ENCODE data around the gene GTF2H4.

The GTF2H4 gene

DNA sequence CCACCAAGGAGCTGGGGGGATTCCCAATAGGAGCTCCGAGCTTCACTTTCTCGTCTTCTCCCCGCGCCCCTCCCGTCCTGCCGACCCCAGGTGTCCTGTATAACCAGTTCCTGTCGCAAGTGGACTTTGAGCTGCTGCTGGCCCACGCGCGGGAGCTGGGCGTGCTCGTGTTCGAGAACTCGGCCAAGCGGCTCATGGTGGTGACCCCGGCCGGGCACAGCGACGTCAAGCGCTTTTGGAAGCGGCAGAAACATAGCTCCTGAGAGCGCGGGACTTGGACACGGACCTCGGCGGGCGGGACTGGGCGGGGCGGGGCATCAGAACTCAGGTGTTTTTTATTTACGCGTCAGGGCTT lies 5.7 kb downstream of the GTF2H4 start:
- TF ChIP-seq YY1 (IDR thresholded peaks at IDR 0.05; ENCODE audit: insufficient read depth, insufficient read length) (no peak), ZNF274 (IDR thresholded peaks at IDR 0.05; ENCODE audit: low read depth, low read length) (no peak), SUZ12 (IDR thresholded peaks at IDR 0.05; ENCODE audit: extremely low read depth, insufficient read depth, insufficient read length) (no peak)
- Histone ChIP-seq H3K4me3 (ENCODE audit: insufficient read length, low read depth) (no peak overlapping the region), H3K27me3 (ENCODE audit: insufficient read depth, insufficient read length) (no peaks in the 10 kb centered on the region), H3K4me1 (ENCODE audit: insufficient read depth, insufficient read length) (peaks cover 6% of the 10 kb centered on the region), H3K9me3 (ENCODE audit: insufficient read depth, low read length) (no peaks in the 10 kb centered on the region), H3K9ac (ENCODE audit: insufficient read length, low read depth) (peak overlapping the region; percentile 32), H3K36me3 (ENCODE audit: insufficient read depth, insufficient read length, low read length) (peaks cover 76% of the 10 kb centered on the region)
- no peak for DNase-seq (ENCODE audit: low read depth, low spot score)

GRCh38 chr6:30914076-30914853 lies 6.3 kb downstream of the GTF2H4 start, which contains the start of gene VARS2:
Gene VARS2, plus strand, starts transcription at chr6:30914238. Its CDS starts 599 bp downstream, at chr6:30914837.
- no peak for TF ChIP-seq SUZ12 (IDR thresholded peaks at IDR 0.05; ENCODE audit: extremely low read depth, insufficient read depth, insufficient read length)
- no peak for TF ChIP-seq ZNF274 (IDR thresholded peaks at IDR 0.05; ENCODE audit: low read depth, low read length)
- TF ChIP-seq YY1 (IDR thresholded peaks at IDR 0.05; ENCODE audit: insufficient read depth, insufficient read length): no peak
- Histone ChIP-seq H3K4me3 (ENCODE audit: insufficient read length, low read depth) (peak within 1 kb of the TSS; percentile 56), H3K36me3 (ENCODE audit: insufficient read depth, insufficient read length, low read length) (peaks cover 72% of the 10 kb centered on the region), H3K9me3 (ENCODE audit: insufficient read depth, low read length) (no peaks in the 10 kb centered on the region), H3K27me3 (ENCODE audit: insufficient read depth, insufficient read length) (no peaks in the 10 kb centered on the region), H3K9ac (ENCODE audit: insufficient read length, low read depth) (peak within 1 kb of the TSS; percentile 81), H3K4me1 (ENCODE audit: insufficient read depth, insufficient read length) (peaks cover 2% of the 10 kb centered on the region)
- peak; percentile 42 for DNase-seq (ENCODE audit: low read depth, low spot score)

DNA sequence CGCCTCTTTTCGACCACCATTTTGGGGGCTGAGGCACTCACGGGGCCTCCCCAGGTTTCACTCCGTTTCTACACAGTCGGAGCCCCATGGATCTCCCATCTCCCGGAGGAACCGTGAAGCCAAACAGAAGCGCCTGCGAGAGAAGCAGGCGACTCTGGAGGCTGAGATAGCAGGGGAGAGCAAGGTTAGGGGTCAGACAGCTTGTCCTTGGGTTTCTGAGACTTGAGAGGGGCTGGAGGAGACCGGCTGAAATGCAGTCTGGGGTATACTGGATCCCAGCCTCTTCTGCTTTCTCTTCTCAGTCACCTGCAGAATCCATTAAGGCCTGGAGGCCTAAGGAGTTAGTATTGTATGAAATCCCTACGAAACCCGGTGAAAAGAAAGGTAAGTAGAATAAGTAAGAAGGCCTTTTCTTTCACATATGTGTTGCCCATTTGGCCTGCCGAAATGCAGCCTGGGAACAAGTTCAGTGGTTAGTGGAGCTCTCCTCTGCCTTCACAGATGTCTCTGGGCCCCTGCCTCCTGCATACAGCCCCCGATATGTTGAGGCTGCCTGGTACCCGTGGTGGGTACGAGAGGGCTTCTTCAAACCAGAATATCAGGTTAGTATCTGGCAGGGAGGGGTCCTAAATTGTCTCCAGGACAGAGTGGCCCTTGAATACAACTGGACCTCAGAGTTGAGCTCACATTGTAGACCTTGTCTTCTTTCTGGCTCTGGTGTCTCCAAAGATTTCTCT lies 7.0 kb downstream of the GTF2H4 start:
- H3K36me3 ChIP-seq (ENCODE audit: insufficient read depth, insufficient read length, low read length): peaks cover 71% of the 10 kb centered on the region
- no peaks in the 10 kb centered on the region for H3K9me3 ChIP-seq (ENCODE audit: insufficient read depth, low read length)
- H3K9ac ChIP-seq (ENCODE audit: insufficient read length, low read depth): peak overlapping the region; percentile 81
- TF ChIP-seq SUZ12 (IDR thresholded peaks at IDR 0.05; ENCODE audit: extremely low read depth, insufficient read depth, insufficient read length) (no peak), YY1 (IDR thresholded peaks at IDR 0.05; ENCODE audit: insufficient read depth, insufficient read length) (no peak), ZNF274 (IDR thresholded peaks at IDR 0.05; ENCODE audit: low read depth, low read length) (no peak)
- H3K4me3 ChIP-seq (ENCODE audit: insufficient read length, low read depth): peak overlapping the region; percentile 56
- DNase-seq (ENCODE audit: low read depth, low spot score): no peak
- no peaks in the 10 kb centered on the region for H3K27me3 ChIP-seq (ENCODE audit: insufficient read depth, insufficient read length)
- H3K4me1 ChIP-seq (ENCODE audit: insufficient read depth, insufficient read length): peaks cover 2% of the 10 kb centered on the region

DNA sequence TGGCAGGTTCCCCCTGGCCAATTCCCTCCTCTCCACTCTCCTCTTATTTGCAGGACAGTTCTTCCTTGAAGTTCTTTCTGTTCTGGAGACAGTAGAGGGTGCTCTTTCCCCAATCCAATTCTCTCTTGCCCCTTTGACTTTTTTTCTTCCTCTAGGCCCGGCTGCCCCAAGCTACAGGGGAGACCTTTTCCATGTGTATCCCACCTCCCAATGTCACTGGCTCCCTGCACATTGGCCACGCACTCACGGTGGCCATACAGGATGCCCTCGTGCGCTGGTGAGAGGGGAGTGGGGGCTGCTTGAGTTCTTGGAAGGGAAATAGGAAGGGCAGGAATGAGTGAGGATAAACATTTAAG lies 7.6 kb downstream of the GTF2H4 start:
- DNase-seq (ENCODE audit: low read depth, low spot score): peak; percentile 62
- no peak overlapping the region for H3K4me3 ChIP-seq (ENCODE audit: insufficient read length, low read depth)
- H3K36me3 ChIP-seq (ENCODE audit: insufficient read depth, insufficient read length, low read length): peaks cover 71% of the 10 kb centered on the region
- H3K27me3 ChIP-seq (ENCODE audit: insufficient read depth, insufficient read length): no peaks in the 10 kb centered on the region
- TF ChIP-seq YY1 (IDR thresholded peaks at IDR 0.05; ENCODE audit: insufficient read depth, insufficient read length): no peak
- peak overlapping the region; percentile 51 for H3K9ac ChIP-seq (ENCODE audit: insufficient read length, low read depth)
- H3K9me3 ChIP-seq (ENCODE audit: insufficient read depth, low read length): no peaks in the 10 kb centered on the region
- H3K4me1 ChIP-seq (ENCODE audit: insufficient read depth, insufficient read length): peaks cover 2% of the 10 kb centered on the region

DNA sequence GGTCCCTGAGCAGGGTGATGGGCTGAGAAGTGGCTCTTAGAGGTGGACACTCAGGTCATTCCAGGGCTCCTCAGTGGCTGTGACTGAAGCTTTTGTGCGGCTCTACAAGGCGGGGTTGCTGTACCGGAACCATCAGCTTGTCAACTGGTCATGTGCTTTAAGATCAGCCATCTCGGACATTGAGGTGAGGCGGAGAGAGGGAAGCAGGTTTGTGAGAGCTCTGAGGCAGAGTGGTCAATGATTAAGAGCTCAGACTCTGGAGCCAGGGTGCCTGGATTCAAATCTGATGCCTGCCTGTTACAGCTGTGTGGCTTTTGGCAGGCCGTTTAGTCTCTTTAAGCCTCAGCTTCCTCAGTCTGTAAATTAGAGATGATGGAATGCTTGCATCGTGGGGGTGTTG lies 9.0 kb downstream of the GTF2H4 start:
- Histone ChIP-seq H3K36me3 (ENCODE audit: insufficient read depth, insufficient read length, low read length) (peaks cover 70% of the 10 kb centered on the region), H3K4me1 (ENCODE audit: insufficient read depth, insufficient read length) (peaks cover 2% of the 10 kb centered on the region), H3K9me3 (ENCODE audit: insufficient read depth, low read length) (no peaks in the 10 kb centered on the region), H3K9ac (ENCODE audit: insufficient read length, low read depth) (no peak overlapping the region), H3K4me3 (ENCODE audit: insufficient read length, low read depth) (no peak overlapping the region), H3K27me3 (ENCODE audit: insufficient read depth, insufficient read length) (no peaks in the 10 kb centered on the region)
- DNase-seq (ENCODE audit: low read depth, low spot score): no peak
- TF ChIP-seq YY1 (IDR thresholded peaks at IDR 0.05; ENCODE audit: insufficient read depth, insufficient read length) (no peak), SUZ12 (IDR thresholded peaks at IDR 0.05; ENCODE audit: extremely low read depth, insufficient read depth, insufficient read length) (no peak), ZNF274 (IDR thresholded peaks at IDR 0.05; ENCODE audit: low read depth, low read length) (no peak)

- peaks cover 70% of the 10 kb centered on the region for H3K36me3 ChIP-seq (ENCODE audit: insufficient read depth, insufficient read length, low read length)
Measured at GRCh38 chr6:30917487-30917886, 9.5 kb downstream of the GTF2H4 start.

GRCh38 chr6:30918670-30919069 lies 10.7 kb downstream of the GTF2H4 start:
- no peak overlapping the region for H3K4me3 ChIP-seq (ENCODE audit: insufficient read length, low read depth)
- DNase-seq (ENCODE audit: low read depth, low spot score): no peak
- H3K27me3 ChIP-seq (ENCODE audit: insufficient read depth, insufficient read length): no peaks in the 10 kb centered on the region
- TF ChIP-seq SUZ12 (IDR thresholded peaks at IDR 0.05; ENCODE audit: extremely low read depth, insufficient read depth, insufficient read length) (no peak), ZNF274 (IDR thresholded peaks at IDR 0.05; ENCODE audit: low read depth, low read length) (no peak), YY1 (IDR thresholded peaks at IDR 0.05; ENCODE audit: insufficient read depth, insufficient read length) (no peak)
- H3K4me1 ChIP-seq (ENCODE audit: insufficient read depth, insufficient read length): peaks cover 7% of the 10 kb centered on the region
- peaks cover 70% of the 10 kb centered on the region for H3K36me3 ChIP-seq (ENCODE audit: insufficient read depth, insufficient read length, low read length)
- H3K9me3 ChIP-seq (ENCODE audit: insufficient read depth, low read length): no peaks in the 10 kb centered on the region
- H3K9ac ChIP-seq (ENCODE audit: insufficient read length, low read depth): no peak overlapping the region

More at GRCh38 chr6:30917487-30917886, 9.5 kb downstream of the GTF2H4 start:
- H3K4me3 ChIP-seq (ENCODE audit: insufficient read length, low read depth): no peak overlapping the region
- no peaks in the 10 kb centered on the region for H3K27me3 ChIP-seq (ENCODE audit: insufficient read depth, insufficient read length)
- DNase-seq (ENCODE audit: low read depth, low spot score): no peak
- H3K4me1 ChIP-seq (ENCODE audit: insufficient read depth, insufficient read length): peaks cover 4% of the 10 kb centered on the region
- TF ChIP-seq ZNF274 (IDR thresholded peaks at IDR 0.05; ENCODE audit: low read depth, low read length) (no peak), YY1 (IDR thresholded peaks at IDR 0.05; ENCODE audit: insufficient read depth, insufficient read length) (no peak), SUZ12 (IDR thresholded peaks at IDR 0.05; ENCODE audit: extremely low read depth, insufficient read depth, insufficient read length) (no peak)
- no peak overlapping the region for H3K9ac ChIP-seq (ENCODE audit: insufficient read length, low read depth)
- no peaks in the 10 kb centered on the region for H3K9me3 ChIP-seq (ENCODE audit: insufficient read depth, low read length)
